Right atrium auricular region (tissue), 2 donors: Measurements from ENCODE around the gene TTLL11. TPM values are rescaled to one million over a fixed set of nuclear protein-coding genes. Genes with fewer than 3 reads are reported as not detected.

Experiments used
- DNase-seq: peaks from one replicate; pipeline ENCODE4 v3.0.0-alpha.2; 2019; ENCODE audit warnings: low spot score
- H3K27ac ChIP-seq, 2 donors: fragments of 200-600 bp; sonication (generic); 1 replicate in 1 of 2; 2 replicates in 1 of 2; pipeline ENCODE4 v1.5.1; 2016 to 2019
- H3K27me3 ChIP-seq, 2 donors: fragments of 200-600 bp; sonication (generic); one replicate each; pipeline versions ENCODE4 v1.5.1 to v1.6.0; 2017 to 2019
- H3K36me3 ChIP-seq: fragments of 200-600 bp; sonication (generic); one replicate; pipeline ENCODE4 v1.5.1; 2016
- H3K4me1 ChIP-seq, 2 donors: fragments of 200-600 bp; sonication (generic); one replicate each; pipeline versions ENCODE4 v1.5.1 to v1.6.0; 2017 to 2019
- H3K4me3 ChIP-seq, 2 donors: fragments of 200-600 bp; sonication (generic); 1 replicate in 1 of 2; 2 replicates in 1 of 2; pipeline ENCODE4 v1.5.1; 2017 to 2019; ENCODE audit warnings: mild to moderate bottlenecking in 1 of 2, moderate library complexity in 1 of 2
- H3K9me3 ChIP-seq, 2 donors: fragments of 200-600 bp; sonication (generic); one replicate each; pipeline ENCODE4 v1.5.1; 2019
- total RNA-seq, 2 donors: library from RNA; depleted of rRNA; stranded (reverse); fragments of >200 nt; gene quantifications; one replicate each; pipeline ENCODE4 v1.1.0, GENCODE V29; 2016
- TF ChIP-seq, protein P1 (sequence below), 2 donors: fragments of 200-600 bp; sonication (generic); IDR thresholded peaks; one replicate each; pipeline ENCODE4 v1.5.1; 2019; ENCODE audit warnings: antibody characterized with exemption in 2 of 2

The TTLL11 gene
- total RNA-seq, 2 donors from 2014 or later = 5.9 to 7.8 TPM

DNA sequence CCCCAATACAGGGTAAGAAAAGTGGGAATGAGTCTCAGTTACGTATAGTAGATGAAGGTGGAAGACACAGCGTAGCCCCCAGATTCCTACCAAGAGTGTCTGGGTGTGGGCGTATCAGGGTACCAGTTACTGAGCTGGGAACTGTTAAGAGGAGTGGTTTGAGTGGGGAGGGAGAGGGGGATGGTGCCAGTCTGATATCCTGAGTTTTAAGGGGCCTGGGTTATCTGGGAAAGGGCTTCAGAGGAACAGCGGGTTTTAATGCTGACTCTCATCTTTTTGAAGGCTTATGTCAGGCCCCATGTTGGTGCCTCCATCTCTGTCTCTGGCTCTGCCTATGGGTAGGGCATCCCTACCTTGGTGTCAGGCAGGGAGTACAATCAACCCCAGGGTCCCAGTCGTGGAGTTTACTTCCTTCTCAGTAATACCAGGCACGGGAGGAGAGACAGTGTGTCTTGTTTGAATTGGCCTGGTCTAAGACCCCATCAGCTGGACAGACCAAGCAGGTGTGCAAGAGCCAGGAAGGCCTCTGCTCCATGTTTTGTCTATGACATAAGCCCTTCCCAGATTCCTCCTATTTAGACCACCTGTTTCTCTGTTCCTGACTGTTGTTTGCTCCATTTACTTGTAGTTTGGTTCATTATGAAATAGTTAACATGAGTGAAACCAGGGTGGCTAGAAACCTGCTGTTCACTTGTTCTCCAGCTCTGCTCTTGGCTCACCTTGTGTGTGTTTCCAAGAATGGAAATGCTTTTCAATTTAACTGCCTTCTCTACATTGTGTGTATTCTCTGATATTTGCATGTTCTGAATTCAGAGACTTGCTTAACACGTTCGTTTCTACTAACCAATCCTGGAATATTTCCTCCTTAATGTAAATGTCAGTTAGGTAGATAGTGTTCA lies 316.1 kb downstream of the TTLL11 start:
- no peaks in the 10 kb centered on the region for H3K9me3 ChIP-seq
- no peak overlapping the region for H3K4me3 ChIP-seq
- peaks cover 0 to 58% of the 10 kb centered on the region in 2 donors for H3K4me1 ChIP-seq
- H3K36me3 ChIP-seq = peaks cover 71% of the 10 kb centered on the region
- DNase-seq = no peak
- TF ChIP-seq, protein P1, sequence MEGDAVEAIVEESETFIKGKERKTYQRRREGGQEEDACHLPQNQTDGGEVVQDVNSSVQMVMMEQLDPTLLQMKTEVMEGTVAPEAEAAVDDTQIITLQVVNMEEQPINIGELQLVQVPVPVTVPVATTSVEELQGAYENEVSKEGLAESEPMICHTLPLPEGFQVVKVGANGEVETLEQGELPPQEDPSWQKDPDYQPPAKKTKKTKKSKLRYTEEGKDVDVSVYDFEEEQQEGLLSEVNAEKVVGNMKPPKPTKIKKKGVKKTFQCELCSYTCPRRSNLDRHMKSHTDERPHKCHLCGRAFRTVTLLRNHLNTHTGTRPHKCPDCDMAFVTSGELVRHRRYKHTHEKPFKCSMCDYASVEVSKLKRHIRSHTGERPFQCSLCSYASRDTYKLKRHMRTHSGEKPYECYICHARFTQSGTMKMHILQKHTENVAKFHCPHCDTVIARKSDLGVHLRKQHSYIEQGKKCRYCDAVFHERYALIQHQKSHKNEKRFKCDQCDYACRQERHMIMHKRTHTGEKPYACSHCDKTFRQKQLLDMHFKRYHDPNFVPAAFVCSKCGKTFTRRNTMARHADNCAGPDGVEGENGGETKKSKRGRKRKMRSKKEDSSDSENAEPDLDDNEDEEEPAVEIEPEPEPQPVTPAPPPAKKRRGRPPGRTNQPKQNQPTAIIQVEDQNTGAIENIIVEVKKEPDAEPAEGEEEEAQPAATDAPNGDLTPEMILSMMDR (IDR thresholded peaks at IDR 0.05) = no peak
- H3K27me3 ChIP-seq = no peaks in the 10 kb centered on the region
- H3K27ac ChIP-seq = peak overlapping the region in 1 of 2 donors; percentile 7

DNA sequence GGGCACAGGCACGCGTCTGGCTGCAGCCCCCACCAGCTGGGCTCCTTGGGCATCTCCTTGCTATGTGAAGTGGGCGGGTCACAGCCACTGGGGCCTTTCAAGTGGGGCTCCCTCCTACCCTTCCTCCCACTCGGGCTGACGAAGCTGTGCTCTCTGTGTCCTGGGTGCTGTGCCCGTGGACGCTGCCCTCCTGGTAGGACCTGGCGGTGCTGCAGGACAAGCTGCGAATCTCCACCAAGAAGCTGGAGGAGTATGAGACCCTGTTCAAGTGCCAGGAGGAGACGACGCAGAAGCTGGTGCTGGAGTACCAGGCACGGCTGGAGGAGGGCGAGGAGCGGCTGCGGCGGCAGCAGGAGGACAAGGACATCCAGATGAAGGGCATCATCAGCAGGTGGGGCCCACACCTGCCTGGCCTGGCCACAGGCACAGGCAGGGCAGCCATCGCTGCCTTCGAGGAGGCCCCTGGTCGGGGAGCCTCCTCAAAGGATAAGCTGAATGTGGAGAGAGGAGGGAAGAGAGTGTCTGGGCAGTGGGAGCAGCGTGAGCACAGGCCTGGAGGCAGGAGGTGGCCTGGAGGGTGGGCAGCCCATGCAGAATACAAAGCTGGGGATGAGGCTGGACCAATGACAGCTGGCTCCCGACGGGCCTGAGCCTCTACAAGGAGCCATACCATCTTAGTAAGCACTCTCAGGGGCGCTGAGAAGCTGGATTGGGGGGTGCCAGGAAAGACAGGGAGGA lies 316.9 kb downstream of the TTLL11 start:
- H3K27ac ChIP-seq = no peak overlapping the region
- TF ChIP-seq, protein P1 (IDR thresholded peaks at IDR 0.05) = no peak
- H3K4me3 ChIP-seq = no peak overlapping the region
- no peaks in the 10 kb centered on the region for H3K27me3 ChIP-seq
- peaks cover 0 to 66% of the 10 kb centered on the region in 2 donors for H3K4me1 ChIP-seq
- H3K36me3 ChIP-seq = peaks cover 63% of the 10 kb centered on the region
- H3K9me3 ChIP-seq = no peaks in the 10 kb centered on the region
- no peak for DNase-seq

DNA sequence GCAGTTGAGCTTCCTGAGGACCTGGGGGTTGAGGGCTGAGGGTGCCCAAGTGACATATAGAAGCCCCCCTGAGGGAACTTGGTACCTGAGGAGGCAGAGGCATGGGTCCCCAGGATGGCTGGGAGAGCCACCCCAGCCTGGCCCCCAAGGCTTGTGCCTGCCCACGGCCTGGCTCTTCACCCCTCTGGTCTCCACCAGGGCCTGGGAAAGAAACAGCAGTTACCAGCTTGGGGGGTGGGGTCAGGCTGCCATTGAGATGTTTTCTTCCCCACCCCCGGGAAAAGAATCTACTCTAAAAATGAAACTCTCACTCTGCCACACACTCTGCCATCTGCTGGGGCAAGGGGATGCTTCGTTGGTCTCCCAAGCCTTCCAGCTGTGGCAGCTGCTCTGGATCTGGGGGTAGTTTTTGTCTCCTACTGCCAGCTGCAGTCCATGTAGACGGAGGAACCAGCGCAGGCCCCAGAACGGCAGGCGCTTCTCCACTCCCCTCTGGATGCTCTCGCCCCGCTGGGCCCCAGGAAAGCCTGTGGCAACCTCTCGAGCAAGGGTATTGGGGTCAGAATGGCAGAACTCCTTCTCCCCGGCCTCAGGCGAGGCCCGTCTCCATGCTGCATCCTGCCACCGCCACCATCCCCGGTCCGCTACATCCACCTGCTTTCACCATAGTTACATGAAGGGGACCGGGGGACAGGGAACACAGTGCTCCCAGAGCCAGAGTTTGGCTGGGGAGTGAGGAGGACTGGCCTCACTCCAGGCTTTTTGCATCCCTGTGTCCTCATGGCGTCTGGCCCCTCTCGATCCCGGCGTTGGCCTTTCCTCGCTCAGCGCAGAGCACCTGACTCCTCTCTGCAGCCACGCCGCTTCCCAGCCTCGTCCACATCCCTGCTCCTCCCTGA lies 318.1 kb downstream of the TTLL11 start:
- DNase-seq = no peak
- H3K4me1 ChIP-seq = peaks cover 0 to 69% of the 10 kb centered on the region in 2 donors
- no peaks in the 10 kb centered on the region for H3K9me3 ChIP-seq
- H3K27me3 ChIP-seq = no peaks in the 10 kb centered on the region
- peak overlapping the region in 1 of 2 donors; percentile 12 for H3K27ac ChIP-seq
- peaks cover 67% of the 10 kb centered on the region for H3K36me3 ChIP-seq
- no peak overlapping the region for H3K4me3 ChIP-seq
- TF ChIP-seq, protein P1 (IDR thresholded peaks at IDR 0.05) = no peak

DNA sequence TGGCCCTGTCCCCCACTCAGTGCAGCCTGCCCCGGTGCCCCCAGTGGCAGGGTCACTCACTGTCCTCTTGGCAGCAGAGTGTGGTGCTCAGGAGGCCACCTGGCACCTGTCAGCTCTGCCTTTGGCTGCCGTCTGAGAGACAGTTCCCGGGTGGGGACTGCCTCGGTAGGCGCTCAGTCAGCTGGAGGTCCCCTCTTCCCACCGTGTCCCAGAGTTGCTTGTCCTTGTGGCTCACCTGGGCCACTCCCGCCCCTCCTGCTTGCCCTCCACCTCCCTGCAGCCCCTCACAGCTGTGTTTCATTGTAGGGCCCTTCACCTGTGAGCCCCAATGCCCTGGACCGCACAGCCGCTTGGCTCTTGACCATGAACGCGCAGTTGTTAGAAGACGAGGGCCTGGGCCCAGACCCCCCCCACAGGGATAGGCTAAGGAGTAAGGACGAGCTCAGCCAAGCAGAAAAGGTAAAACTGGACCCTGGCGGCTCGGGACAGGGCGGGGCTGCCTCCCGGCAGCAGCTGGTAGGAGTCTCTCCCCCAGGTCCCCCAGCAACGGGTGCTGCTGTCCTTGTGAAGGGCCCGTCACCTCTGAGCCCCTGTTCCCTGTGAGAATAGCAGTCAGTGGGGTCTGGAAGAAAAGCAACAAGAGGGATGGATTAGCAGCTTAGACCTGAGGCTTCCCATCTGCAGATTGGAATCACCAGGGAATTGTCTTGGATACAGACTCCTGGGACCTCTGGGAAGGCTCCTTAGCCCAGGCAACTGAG lies 319.0 kb downstream of the TTLL11 start:
- TF ChIP-seq, protein P1 (IDR thresholded peaks at IDR 0.05) = no peak
- Histone ChIP-seq H3K36me3 (peaks cover 75% of the 10 kb centered on the region), H3K27ac (peak overlapping the region; percentile 6 to 12)

More for the DNA sequence above, 319.0 kb downstream of the TTLL11 start:
- Histone ChIP-seq H3K9me3 (no peaks in the 10 kb centered on the region), H3K4me1 (peaks cover 0 to 61% of the 10 kb centered on the region in 2 donors), H3K27me3 (no peaks in the 10 kb centered on the region), H3K4me3 (no peak overlapping the region)
- no peak for DNase-seq
